Thoracic aorta (tissue), 2 donors: ENCODE measurements around the gene MB21D2. TPM values are rescaled to one million over a fixed set of nuclear protein-coding genes. Genes with fewer than 3 reads are reported as not detected.

Experiments used
- ATAC-seq: fragments of 150-250 bp; one replicate; pipeline ENCODE4 v1.8.0; 2017; ENCODE audit warnings: low read depth; ENCODE audit not compliant: insufficient number of reproducible peaks, low FRiP score
- DNase-seq: peaks from one replicate; pipeline ENCODE4 v3.0.0-alpha.2; 2020; ENCODE audit warnings: low spot score
- H3K27ac ChIP-seq, 2 donors: fragments of 200-600 bp; sonication (generic); 1 replicate in 1 of 2; 2 replicates in 1 of 2; pipeline ENCODE4 v1.5.1; 2016; ENCODE audit warnings: mild to moderate bottlenecking in 2 of 2, moderate library complexity in 2 of 2
- H3K27me3 ChIP-seq: fragments of 200-600 bp; sonication (generic); replicated peaks from 2 replicates; pipeline ENCODE4 v1.6.0; 2016; ENCODE audit warnings: mild to moderate bottlenecking; ENCODE audit not compliant: insufficient read depth
- H3K36me3 ChIP-seq: fragments of 200-600 bp; sonication (generic); one replicate; pipeline ENCODE4 v1.5.1; 2016
- H3K4me1 ChIP-seq, 2 donors: fragments of 200-600 bp; sonication (generic); 1 replicate in 1 of 2; 2 replicates in 1 of 2; pipeline versions ENCODE4 v1.5.1 to v1.6.0; 2016; ENCODE audit warnings: low read depth in 2 of 2, mild to moderate bottlenecking in 1 of 2; ENCODE audit not compliant: control insufficient read depth in 1 of 2
- H3K4me3 ChIP-seq: fragments of 200-600 bp; sonication (generic); 2 replicates; pipeline ENCODE4 v1.5.1; 2016; ENCODE audit warnings: mild to moderate bottlenecking
- H3K9me3 ChIP-seq: fragments of 200-600 bp; sonication (generic); 2 replicates; pipeline ENCODE4 v1.5.1; 2016
- total RNA-seq, 2 donors: library from RNA; depleted of rRNA; stranded (reverse); fragments of >200 nt; gene quantifications; one replicate each; pipeline versions ENCODE4 v1.1.0 to v1.2.3, GENCODE V29; 2016
- TF ChIP-seq, protein P1 (sequence below): fragments of 200-600 bp; sonication (generic); IDR thresholded peaks from one replicate; pipeline ENCODE4 v1.5.1; 2019; ENCODE audit warnings: antibody characterized with exemption

MB21D2 gene
- total RNA-seq, 2 donors from 2014 or later: 4.9 to 6.4 TPM

DNA sequence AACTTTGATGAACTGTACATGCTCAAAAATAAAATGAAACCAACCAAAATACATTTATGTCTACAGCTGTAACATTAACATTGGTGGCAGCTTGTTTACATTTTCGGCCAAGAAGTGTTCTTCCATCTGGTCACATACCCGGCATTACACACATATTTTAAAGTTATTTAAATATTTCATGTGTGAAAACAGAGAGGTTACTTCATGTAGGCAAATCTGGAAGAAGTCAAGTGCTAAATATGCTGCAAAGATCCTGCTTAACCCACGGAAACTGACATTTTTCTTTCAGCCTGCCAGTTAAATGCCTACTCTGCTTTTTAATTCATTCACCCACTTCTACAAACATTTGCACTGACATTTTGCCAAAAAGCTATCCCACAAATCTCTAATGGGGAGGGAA lies 69.7 kb downstream of the MB21D2 start:
- Histone ChIP-seq H3K4me1 (peaks cover 5 to 23% of the 10 kb centered on the region in 2 donors), H3K36me3 (no peaks in the 10 kb centered on the region), H3K27me3 (no peaks in the 10 kb centered on the region), H3K27ac (no peak overlapping the region), H3K4me3 (no peak overlapping the region), H3K9me3 (no peaks in the 10 kb centered on the region)
- no peak for ATAC-seq
- no peak for DNase-seq
- TF ChIP-seq, protein P1, sequence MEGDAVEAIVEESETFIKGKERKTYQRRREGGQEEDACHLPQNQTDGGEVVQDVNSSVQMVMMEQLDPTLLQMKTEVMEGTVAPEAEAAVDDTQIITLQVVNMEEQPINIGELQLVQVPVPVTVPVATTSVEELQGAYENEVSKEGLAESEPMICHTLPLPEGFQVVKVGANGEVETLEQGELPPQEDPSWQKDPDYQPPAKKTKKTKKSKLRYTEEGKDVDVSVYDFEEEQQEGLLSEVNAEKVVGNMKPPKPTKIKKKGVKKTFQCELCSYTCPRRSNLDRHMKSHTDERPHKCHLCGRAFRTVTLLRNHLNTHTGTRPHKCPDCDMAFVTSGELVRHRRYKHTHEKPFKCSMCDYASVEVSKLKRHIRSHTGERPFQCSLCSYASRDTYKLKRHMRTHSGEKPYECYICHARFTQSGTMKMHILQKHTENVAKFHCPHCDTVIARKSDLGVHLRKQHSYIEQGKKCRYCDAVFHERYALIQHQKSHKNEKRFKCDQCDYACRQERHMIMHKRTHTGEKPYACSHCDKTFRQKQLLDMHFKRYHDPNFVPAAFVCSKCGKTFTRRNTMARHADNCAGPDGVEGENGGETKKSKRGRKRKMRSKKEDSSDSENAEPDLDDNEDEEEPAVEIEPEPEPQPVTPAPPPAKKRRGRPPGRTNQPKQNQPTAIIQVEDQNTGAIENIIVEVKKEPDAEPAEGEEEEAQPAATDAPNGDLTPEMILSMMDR: no peak

DNA sequence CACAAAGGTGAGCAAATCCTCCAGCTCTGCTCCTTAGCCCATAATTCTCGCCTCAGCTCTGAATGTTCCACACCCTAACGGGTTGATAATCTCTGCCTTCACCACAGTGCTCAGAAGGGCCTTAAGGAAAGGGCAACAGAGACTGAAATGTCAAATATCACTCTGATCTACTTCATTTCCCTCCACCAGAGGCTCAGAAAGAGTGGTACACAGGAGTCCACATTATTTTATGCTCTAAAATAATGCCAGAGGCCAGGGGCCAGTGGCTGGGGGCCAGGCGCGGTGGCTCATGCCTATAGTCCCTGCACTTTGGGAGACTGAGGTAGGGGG lies 72.2 kb downstream of the MB21D2 start:
- H3K36me3 ChIP-seq: no peaks in the 10 kb centered on the region
- TF ChIP-seq, protein P1: no peak
- H3K4me3 ChIP-seq: no peak overlapping the region
- no peaks in the 10 kb centered on the region for H3K9me3 ChIP-seq
- peaks cover 0 to 12% of the 10 kb centered on the region in 2 donors for H3K4me1 ChIP-seq
- no peaks in the 10 kb centered on the region for H3K27me3 ChIP-seq
- ATAC-seq (no peak), DNase-seq (no peak)
- no peak overlapping the region for H3K27ac ChIP-seq

DNA sequence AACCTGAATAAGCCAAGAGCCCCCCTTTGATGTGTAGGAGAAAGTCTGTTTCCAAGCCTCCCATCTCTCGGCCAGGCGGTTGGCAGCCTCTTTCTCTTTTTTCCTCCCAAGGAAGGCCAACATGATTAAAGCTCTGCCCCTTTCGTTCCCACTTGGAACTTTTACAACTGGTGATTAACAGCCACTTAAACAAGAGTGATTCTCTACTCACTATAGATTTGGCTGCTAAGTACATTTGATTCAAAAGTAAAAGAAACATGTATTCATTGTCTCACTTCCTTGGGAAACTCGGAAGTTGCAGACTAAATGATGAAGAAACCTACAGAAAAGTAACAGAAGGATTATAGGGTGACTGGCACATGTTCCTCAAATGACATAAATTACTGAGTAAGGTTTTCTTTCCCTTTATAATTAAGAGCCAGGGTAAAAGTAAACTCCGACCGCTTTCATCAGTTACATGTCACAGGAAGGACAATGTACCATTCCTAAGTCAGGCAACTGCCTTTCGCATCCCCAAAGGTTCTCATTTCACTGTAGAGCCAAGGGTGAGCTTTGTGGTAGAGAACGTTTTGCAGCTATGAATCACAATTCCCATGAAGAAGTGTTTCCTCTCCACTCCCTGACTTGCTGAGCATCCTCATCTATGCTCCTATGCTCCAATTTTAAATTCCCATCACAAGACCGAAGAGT lies 72.7 kb downstream of the MB21D2 start:
- no peak for ATAC-seq
- TF ChIP-seq, protein P1: no peak

DNA sequence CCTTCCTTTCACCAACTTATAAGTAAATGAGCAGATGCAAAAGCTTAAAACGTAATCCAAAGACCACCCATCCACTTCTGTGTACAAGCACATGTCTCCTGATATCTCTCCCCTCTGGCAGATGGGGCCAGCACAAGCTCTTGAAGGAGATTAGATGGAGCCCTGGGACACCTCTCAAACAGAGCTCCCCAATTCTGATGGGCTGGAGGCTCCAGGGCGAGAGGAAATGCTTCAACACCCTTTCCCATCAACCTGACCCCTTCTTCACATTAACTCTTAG lies 73.2 kb downstream of the MB21D2 start:
- TF ChIP-seq, protein P1: no peak
- no peak for ATAC-seq
- H3K27me3 ChIP-seq: no peaks in the 10 kb centered on the region
- no peak overlapping the region for H3K27ac ChIP-seq
- peaks cover 0 to 12% of the 10 kb centered on the region in 2 donors for H3K4me1 ChIP-seq
- DNase-seq: no peak
- H3K9me3 ChIP-seq: no peaks in the 10 kb centered on the region
- H3K36me3 ChIP-seq: no peaks in the 10 kb centered on the region
- no peak overlapping the region for H3K4me3 ChIP-seq

More for the DNA sequence above, 72.7 kb downstream of the MB21D2 start:
- no peak overlapping the region for H3K4me3 ChIP-seq
- H3K9me3 ChIP-seq: no peaks in the 10 kb centered on the region
- DNase-seq: no peak
- no peak overlapping the region for H3K27ac ChIP-seq
- peaks cover 0 to 12% of the 10 kb centered on the region in 2 donors for H3K4me1 ChIP-seq
- H3K36me3 ChIP-seq: no peaks in the 10 kb centered on the region
- H3K27me3 ChIP-seq: no peaks in the 10 kb centered on the region

DNA sequence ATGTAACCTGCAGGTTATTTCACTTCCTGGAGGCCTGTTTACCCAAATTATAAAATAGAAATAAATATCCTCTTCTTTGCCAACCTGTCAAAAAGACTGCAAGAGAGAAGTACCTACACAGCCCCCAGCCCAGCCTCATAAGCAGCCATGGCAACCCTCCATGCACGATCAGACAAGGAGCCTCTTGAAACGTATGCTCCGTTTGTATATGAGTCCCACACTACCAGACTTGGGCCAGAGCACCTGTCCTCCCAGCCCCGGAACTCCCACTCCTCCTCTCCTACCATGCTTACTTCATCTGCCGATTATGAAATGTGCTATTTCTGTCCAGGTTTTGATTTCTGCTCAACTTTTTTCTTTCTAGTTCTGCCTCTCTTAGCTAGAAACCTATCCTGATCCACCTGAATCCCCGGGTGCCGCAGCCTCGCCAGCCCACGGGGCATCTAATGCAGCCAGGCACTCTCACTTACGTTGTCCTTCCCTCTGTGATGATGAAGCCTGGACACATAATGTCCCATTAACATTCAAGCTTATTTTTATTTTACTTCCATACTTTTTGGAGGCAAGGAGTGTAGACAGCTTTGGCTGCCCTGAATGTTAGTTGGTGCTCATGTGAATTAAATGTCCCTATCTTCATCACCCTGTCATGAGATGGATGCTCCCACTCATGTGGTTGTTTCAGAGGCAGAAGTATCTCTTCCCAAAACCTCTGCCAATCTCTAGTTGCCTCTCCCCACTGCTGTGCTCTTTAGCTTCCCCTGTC lies 73.8 kb downstream of the MB21D2 start:
- Histone ChIP-seq H3K4me3 (no peak overlapping the region), H3K27ac (no peak overlapping the region), H3K9me3 (no peaks in the 10 kb centered on the region), H3K36me3 (no peaks in the 10 kb centered on the region), H3K4me1 (peaks cover 0 to 12% of the 10 kb centered on the region in 2 donors), H3K27me3 (no peaks in the 10 kb centered on the region)
- DNase-seq (no peak), ATAC-seq (no peak)
- TF ChIP-seq, protein P1: no peak
